ENCODE results near the gene HOXA4. TPM values are rescaled to one million over a fixed set of nuclear protein-coding genes. Genes with fewer than 3 reads are reported as not detected.
A peak's percentile ranks its signal among the peaks of the same experiment; 100 is the strongest.

HOXA4 gene
- total and polyA plus RNA-seq, 2 of the 8 experiments (the other 6 are each of a cell fraction or from before 2014, with no cell fraction given), result not detected

- TF ChIP-seq SP1 (IDR thresholded peaks at IDR 0.05; ENCODE audit: low read depth, low read length) (no peak), SUZ12 (IDR thresholded peaks at IDR 0.05; ENCODE audit: low read length) (peak; percentile 84), NRF1 (IDR thresholded peaks at IDR 0.05; ENCODE audit: low read depth, low read length) (no peak), JUND (IDR thresholded peaks at IDR 0.05; ENCODE audit: low read length) (no peak)
Measured at GRCh38 chr7:27123477-27124053, 7.0 kb downstream of the HOXA4 start (continued).
